ENCODE results near the gene RNFT2. TPM values are rescaled to one million over a fixed set of nuclear protein-coding genes. Genes with fewer than 3 reads are reported as not detected.

RNFT2 gene
- total RNA-seq, 1 experiment from 2014 or later: 29.5 TPM

DNA sequence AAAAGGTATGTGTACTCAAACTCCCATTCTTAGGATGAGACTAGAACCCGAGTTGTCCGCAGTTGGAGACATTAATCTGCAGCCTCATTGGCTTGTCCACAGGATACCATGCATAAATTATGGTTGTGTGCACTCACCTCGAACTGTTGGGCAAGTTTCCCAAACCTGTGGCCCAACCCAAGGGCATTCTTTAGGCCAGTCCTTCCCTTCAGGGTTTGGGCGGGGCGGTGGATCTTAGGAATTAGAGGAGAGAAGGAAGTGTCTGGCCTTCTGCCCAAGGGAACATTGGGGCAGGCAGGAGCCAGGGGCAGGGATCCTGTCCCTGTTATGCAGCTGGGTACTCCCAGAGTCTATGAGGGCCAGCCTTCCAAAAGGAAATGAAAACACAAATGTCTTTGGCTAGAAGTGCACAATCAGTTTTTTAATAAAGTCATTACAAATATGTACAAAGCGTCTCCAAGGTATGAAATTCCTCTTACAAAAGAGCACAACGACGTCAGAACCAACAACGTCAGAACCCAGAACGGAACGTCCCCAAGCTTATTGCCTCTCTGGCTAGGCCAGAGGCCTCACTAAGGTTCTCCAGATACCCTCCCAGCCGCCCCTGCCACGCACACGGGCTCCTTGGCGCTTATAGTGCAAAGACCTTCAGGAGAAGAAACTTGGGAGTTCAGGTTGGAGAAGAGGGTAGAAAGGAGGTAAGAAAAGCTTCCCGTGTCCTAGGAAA, 117.8 kb downstream of the RNFT2 start:
- Histone ChIP-seq H3K23me2 (ENCODE audit: insufficient read length, low read depth, low read length, poor library complexity, severe bottlenecking) (no peaks in the 10 kb centered on the region), H3K14ac (ENCODE audit: insufficient read depth, low read length) (no peak overlapping the region), H3K18ac (ENCODE audit: insufficient read length, low read depth, low read length) (no peak overlapping the region), H2BK20ac (ENCODE audit: low read depth, low read length, poor library complexity, severe bottlenecking) (no peak overlapping the region), H3K4ac (ENCODE audit: low read depth, low read length) (no peak overlapping the region), H3K27me3 (ENCODE audit: insufficient read depth, low read length) (no peaks in the 10 kb centered on the region), H3K9me3 (ENCODE audit: control insufficient read depth, low read depth, low read length) (no peaks in the 10 kb centered on the region), H2BK12ac (ENCODE audit: insufficient read length, low read depth, low read length) (no peak overlapping the region), H3K56ac (ENCODE audit: insufficient read length, low read depth, low read length) (no peak overlapping the region), H3K4me1 (ENCODE audit: insufficient read depth, low read length) (no peaks in the 10 kb centered on the region), H3K23ac (ENCODE audit: insufficient read length, low read depth, low read length) (no peak overlapping the region), H2BK120ac (ENCODE audit: low read depth, low read length, poor library complexity, severe bottlenecking) (no peak overlapping the region), H3K79me2 (ENCODE audit: insufficient read depth, low read length) (no peaks in the 10 kb centered on the region), H2BK5ac (ENCODE audit: insufficient read length, low read length) (no peak overlapping the region), H4K91ac (ENCODE audit: insufficient read length, low read depth, low read length) (no peak overlapping the region), H3K27ac (ENCODE audit: insufficient read length, low read depth, low read length) (no peak overlapping the region), H4K5ac (ENCODE audit: insufficient read length, low read depth, low read length) (no peak overlapping the region), H3K9ac (ENCODE audit: extremely low read depth, insufficient read length, low read length) (no peak overlapping the region), H3K4me2 (ENCODE audit: insufficient read depth, insufficient read length, low read length) (no peak overlapping the region), H4K20me1 (ENCODE audit: control insufficient read depth, insufficient read depth, insufficient read length) (no peaks in the 10 kb centered on the region), H2BK15ac (ENCODE audit: low read depth, low read length) (no peak overlapping the region), H2AFZ (ENCODE audit: low read length) (no peak overlapping the region), H2AK5ac (ENCODE audit: insufficient read length, low read length) (no peak overlapping the region), H3K79me1 (ENCODE audit: insufficient read depth, low read depth, low read length, poor library complexity, severe bottlenecking) (no peaks in the 10 kb centered on the region), H3T11ph (ENCODE audit: low read length) (no peak overlapping the region), H4K8ac (replicated peaks; ENCODE audit: insufficient read length, low read depth, low read length) (no peak overlapping the region)
- TF ChIP-seq, protein P1, sequence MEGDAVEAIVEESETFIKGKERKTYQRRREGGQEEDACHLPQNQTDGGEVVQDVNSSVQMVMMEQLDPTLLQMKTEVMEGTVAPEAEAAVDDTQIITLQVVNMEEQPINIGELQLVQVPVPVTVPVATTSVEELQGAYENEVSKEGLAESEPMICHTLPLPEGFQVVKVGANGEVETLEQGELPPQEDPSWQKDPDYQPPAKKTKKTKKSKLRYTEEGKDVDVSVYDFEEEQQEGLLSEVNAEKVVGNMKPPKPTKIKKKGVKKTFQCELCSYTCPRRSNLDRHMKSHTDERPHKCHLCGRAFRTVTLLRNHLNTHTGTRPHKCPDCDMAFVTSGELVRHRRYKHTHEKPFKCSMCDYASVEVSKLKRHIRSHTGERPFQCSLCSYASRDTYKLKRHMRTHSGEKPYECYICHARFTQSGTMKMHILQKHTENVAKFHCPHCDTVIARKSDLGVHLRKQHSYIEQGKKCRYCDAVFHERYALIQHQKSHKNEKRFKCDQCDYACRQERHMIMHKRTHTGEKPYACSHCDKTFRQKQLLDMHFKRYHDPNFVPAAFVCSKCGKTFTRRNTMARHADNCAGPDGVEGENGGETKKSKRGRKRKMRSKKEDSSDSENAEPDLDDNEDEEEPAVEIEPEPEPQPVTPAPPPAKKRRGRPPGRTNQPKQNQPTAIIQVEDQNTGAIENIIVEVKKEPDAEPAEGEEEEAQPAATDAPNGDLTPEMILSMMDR (conservative IDR thresholded peaks at IDR 0.05): no peak
- Mint-ChIP-seq H3K9me3 (no peaks in the 10 kb centered on the region), H3K27me3 (ENCODE audit: low read depth) (peaks cover 4% of the 10 kb centered on the region; the same call in 1 of the 2 replicates), H3K4me1 (peaks cover 5 to 16% of the 10 kb centered on the region in 2 experiments), H3K27ac (no peak overlapping the region; a peak in 1 of 7 replicates), H3K4me3 (no peak overlapping the region), H3K36me3 (ENCODE audit: insufficient read depth in 1 of 3, low read depth in 3 of 3) (peaks cover 0 to 4% (median 0%) of the 10 kb centered on the region in 3 experiments; a peak in 1 of 7 replicates)
- no CpG with 5 or more reads among the region's 16 CpGs for WGBS (ENCODE audit: extremely low coverage, insufficient read length, low lambda C conversion rate)
- DNase-seq: no peak

Measured in H9 (cell line).